ENCODE data around the gene FECH. TPM values are rescaled to one million over a fixed set of nuclear protein-coding genes. Genes with fewer than 3 reads are reported as not detected.

The FECH gene
- total RNA-seq, 1 experiment from 2014 or later, result 83.4 TPM

GRCh38 chr18:57585421-57585820, 1.1 kb downstream of the FECH start:
- Histone ChIP-seq H3K27me3 (ENCODE audit: insufficient read depth, low read depth) (no peaks in the 10 kb centered on the region), H3K9me3 (ENCODE audit: insufficient read depth, low read depth) (no peaks in the 10 kb centered on the region), H3K4me1 (replicated peaks; ENCODE audit: insufficient read depth) (peaks cover 18% of the 10 kb centered on the region), H3F3A (ENCODE audit: insufficient read depth, low read depth) (peaks cover 25% of the 10 kb centered on the region; the same call in 1 of the 2 replicates), H3K36me3 (ENCODE audit: low read depth) (0 out of 2 replicates have a peak, but pooled peaks cover 16% of the 10 kb centered on the region), H4K20me1 (ENCODE audit: insufficient read depth) (no peaks in the 10 kb centered on the region), H2AFZ (peak overlapping the region; percentile 84), H3K4me3 (peak overlapping the region; percentile 92), H3K9me2 (ENCODE audit: insufficient read depth) (no peaks in the 10 kb centered on the region), H3K4me2 (peak overlapping the region; percentile 98), H3K79me2 (ENCODE audit: low read depth) (peaks cover 27% of the 10 kb centered on the region), H3K27ac (peak overlapping the region; percentile 78; the same call in 1 of the 2 replicates)
- POLR2A ChIA-PET (ENCODE audit: unreplicated experiment), result no interaction called here
- no peak for DNase-seq
- intact Hi-C loops (cut with micrococcal nuclease; ENCODE audit: unreplicated experiment), result no loop called here
- TF ChIP-seq, protein P1, sequence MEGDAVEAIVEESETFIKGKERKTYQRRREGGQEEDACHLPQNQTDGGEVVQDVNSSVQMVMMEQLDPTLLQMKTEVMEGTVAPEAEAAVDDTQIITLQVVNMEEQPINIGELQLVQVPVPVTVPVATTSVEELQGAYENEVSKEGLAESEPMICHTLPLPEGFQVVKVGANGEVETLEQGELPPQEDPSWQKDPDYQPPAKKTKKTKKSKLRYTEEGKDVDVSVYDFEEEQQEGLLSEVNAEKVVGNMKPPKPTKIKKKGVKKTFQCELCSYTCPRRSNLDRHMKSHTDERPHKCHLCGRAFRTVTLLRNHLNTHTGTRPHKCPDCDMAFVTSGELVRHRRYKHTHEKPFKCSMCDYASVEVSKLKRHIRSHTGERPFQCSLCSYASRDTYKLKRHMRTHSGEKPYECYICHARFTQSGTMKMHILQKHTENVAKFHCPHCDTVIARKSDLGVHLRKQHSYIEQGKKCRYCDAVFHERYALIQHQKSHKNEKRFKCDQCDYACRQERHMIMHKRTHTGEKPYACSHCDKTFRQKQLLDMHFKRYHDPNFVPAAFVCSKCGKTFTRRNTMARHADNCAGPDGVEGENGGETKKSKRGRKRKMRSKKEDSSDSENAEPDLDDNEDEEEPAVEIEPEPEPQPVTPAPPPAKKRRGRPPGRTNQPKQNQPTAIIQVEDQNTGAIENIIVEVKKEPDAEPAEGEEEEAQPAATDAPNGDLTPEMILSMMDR (conservative IDR thresholded peaks at IDR 0.05), result no peak
- BruUV-seq (replicated peaks), result no TSS peak
- CTCF ChIA-PET, result no interaction called here

DNA sequence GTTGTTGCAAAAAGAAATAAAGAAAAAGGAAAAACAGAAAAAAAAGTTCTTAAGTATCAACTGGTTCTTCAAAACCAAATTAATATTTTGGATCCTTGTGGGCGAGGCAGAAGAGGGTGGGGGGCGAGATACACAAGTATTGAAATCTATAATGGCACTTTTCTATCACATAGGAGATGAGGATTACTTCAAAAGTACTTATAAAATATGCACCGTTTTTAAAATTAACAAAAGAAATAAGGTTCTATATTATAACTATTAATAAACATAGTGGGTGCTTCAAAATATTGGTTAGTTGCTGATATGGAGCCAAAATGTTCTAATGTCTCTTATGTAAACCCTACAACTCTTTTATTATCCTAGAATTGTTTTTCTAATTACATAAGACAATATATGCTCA, 2.1 kb downstream of the FECH start:
- H3K4me1 ChIP-seq (replicated peaks; ENCODE audit: insufficient read depth), result peaks cover 18% of the 10 kb centered on the region
- H3K36me3 ChIP-seq (ENCODE audit: low read depth), result peaks cover 20% of the 10 kb centered on the region; the same call in 1 of the 2 replicates
- no peaks in the 10 kb centered on the region for H3K9me3 ChIP-seq (ENCODE audit: insufficient read depth, low read depth)
- CTCF ChIA-PET, result no interaction called here
- H3K79me2 ChIP-seq (ENCODE audit: low read depth), result peaks cover 27% of the 10 kb centered on the region
- H3K27me3 ChIP-seq (ENCODE audit: insufficient read depth, low read depth), result no peaks in the 10 kb centered on the region
- intact Hi-C loops (cut with micrococcal nuclease; ENCODE audit: unreplicated experiment), result no loop called here
- DNase-seq, result no peak
- H3K27ac ChIP-seq, result 0 out of 2 replicates have a peak overlapping the region, but pooled peaks have one; percentile 78
- H3K4me3 ChIP-seq, result peak overlapping the region; percentile 92; the same call in 1 of the 2 replicates
- no peaks in the 10 kb centered on the region for H4K20me1 ChIP-seq (ENCODE audit: insufficient read depth)
- POLR2A ChIA-PET (ENCODE audit: unreplicated experiment), result no interaction called here
- TF ChIP-seq, protein P1 (conservative IDR thresholded peaks at IDR 0.05), result no peak
- TF ChIP-seq EZH2 (IDR thresholded peaks at IDR 0.05; ENCODE audit: low read depth), result no peak
- no peak overlapping the region for H2AFZ ChIP-seq
- H3K9me2 ChIP-seq (ENCODE audit: insufficient read depth), result no peaks in the 10 kb centered on the region
- no TSS peak for BruUV-seq (replicated peaks)
- H3K4me2 ChIP-seq, result peak overlapping the region; percentile 98
- H3F3A ChIP-seq (ENCODE audit: insufficient read depth, low read depth), result peaks cover 25% of the 10 kb centered on the region; the same call in 1 of the 2 replicates

DNA sequence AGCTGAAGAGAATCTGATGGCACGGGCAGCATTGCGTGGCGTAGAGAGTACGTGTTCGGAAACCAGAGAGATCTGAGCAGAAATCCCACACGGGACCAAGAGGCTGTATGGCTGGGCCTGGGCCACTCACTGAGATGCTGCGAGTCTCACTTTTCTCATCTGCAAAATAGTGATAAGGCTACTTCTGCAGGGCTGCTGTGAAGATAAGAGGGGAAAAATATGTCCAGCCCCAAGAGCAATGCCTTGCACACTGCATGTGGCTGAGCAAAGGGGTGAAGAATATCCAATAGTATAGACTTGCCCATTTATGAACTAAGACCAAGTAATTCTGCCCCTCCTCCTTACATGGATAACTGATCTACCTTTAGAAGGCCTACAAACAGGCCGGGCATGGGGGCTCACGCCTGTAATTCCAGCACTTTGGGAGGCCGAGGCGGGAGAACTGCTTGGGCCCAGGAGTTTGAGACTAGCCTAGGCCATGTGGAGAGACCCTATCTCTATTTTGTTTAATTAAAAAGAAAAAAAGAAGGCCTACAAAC, 3.1 kb downstream of the FECH start:
- Histone ChIP-seq H3K9me3 (ENCODE audit: insufficient read depth, low read depth) (no peaks in the 10 kb centered on the region), H3K4me1 (replicated peaks; ENCODE audit: insufficient read depth) (peaks cover 18% of the 10 kb centered on the region), H3K27me3 (ENCODE audit: insufficient read depth, low read depth) (no peaks in the 10 kb centered on the region), H3K4me2 (no peak overlapping the region), H4K20me1 (ENCODE audit: insufficient read depth) (no peaks in the 10 kb centered on the region), H3K4me3 (no peak overlapping the region), H3K27ac (no peak overlapping the region), H3F3A (ENCODE audit: insufficient read depth, low read depth) (peaks cover 25% of the 10 kb centered on the region; the same call in 1 of the 2 replicates), H3K36me3 (ENCODE audit: low read depth) (peaks cover 20% of the 10 kb centered on the region; the same call in 1 of the 2 replicates), H3K9me2 (ENCODE audit: insufficient read depth) (no peaks in the 10 kb centered on the region), H2AFZ (no peak overlapping the region), H3K79me2 (ENCODE audit: low read depth) (peaks cover 27% of the 10 kb centered on the region)
- DNase-seq, result no peak
- intact Hi-C loops (cut with micrococcal nuclease; ENCODE audit: unreplicated experiment), result no loop called here
- TF ChIP-seq, protein P1 (conservative IDR thresholded peaks at IDR 0.05), result no peak
- no peak for TF ChIP-seq EZH2 (IDR thresholded peaks at IDR 0.05; ENCODE audit: low read depth)
- ChIA-PET CTCF (no interaction called here), POLR2A (ENCODE audit: unreplicated experiment) (no interaction called here)
- BruUV-seq (replicated peaks), result no TSS peak

Data from PC-9 (cell line).